ENCODE results near the gene NDUFB5. TPM values are rescaled to one million over a fixed set of nuclear protein-coding genes. Genes with fewer than 3 reads are reported as not detected.
"Not testable (repeated sequence)": the region's sequence is repeated elsewhere in the genome, so short reads cannot be mapped to it uniquely, and the experiment has no call there.

Gene NDUFB5
- total RNA-seq, 4 donors from 2014 or later = 111 to 149 (median 122) TPM

GRCh38 chr3:179624451-179624850 is 19.9 kb downstream of the NDUFB5 start:
- no peaks in the 10 kb centered on the region for H3K27me3 ChIP-seq
- WGBS, 2 donors = 76 to 81% methylated on average over 3 of the region's 3 CpGs
- H3K4me1 ChIP-seq = no peaks in the 10 kb centered on the region
- H3K9me3 ChIP-seq = no peaks in the 10 kb centered on the region
- intact Hi-C loops (cut with DNase I) = no loop called here
- TF ChIP-seq, protein P1, sequence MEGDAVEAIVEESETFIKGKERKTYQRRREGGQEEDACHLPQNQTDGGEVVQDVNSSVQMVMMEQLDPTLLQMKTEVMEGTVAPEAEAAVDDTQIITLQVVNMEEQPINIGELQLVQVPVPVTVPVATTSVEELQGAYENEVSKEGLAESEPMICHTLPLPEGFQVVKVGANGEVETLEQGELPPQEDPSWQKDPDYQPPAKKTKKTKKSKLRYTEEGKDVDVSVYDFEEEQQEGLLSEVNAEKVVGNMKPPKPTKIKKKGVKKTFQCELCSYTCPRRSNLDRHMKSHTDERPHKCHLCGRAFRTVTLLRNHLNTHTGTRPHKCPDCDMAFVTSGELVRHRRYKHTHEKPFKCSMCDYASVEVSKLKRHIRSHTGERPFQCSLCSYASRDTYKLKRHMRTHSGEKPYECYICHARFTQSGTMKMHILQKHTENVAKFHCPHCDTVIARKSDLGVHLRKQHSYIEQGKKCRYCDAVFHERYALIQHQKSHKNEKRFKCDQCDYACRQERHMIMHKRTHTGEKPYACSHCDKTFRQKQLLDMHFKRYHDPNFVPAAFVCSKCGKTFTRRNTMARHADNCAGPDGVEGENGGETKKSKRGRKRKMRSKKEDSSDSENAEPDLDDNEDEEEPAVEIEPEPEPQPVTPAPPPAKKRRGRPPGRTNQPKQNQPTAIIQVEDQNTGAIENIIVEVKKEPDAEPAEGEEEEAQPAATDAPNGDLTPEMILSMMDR (IDR thresholded peaks at IDR 0.05) = no peak
- no peak for TF ChIP-seq POLR2A (IDR thresholded peaks at IDR 0.05)
- no peak for DNase-seq
- H3K27ac ChIP-seq = no peak overlapping the region
- H3K36me3 ChIP-seq = peaks cover 24 to 36% of the 10 kb centered on the region in 2 donors
- no peak overlapping the region for H3K4me3 ChIP-seq (replicated peaks in 1 of 3)

DNA sequence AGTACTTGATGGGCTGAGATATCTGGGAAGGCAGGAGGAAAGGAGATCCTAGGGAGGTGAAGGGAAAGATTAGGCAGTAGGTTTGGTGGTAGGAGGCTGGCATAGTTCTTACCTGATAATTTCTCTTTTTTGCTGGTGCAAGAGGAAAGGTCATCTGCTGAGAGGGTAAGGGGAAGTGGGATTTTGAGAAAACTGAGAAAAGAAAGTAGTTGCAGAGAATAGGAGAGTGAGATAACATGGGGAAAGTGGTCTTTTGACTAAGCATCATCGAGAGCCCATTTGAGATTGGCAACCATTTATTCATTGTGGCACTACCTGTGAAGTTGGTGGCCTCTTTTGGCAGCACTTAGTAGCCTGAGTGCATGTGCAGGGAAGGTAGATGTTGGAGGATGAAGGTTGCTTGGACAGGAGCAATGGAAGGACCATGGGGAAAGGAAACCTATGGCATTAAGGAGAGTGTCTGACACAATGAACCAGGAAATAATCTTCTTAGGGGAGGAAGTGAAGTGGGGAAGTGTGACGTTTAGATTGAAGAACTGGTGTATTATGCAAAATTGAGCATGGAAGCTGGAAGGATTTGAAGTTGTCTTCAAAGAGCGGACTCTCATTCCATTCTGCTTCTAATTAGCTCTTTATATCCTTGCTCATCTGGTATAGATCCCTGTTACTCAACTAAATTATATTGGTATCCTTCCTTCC is 26.3 kb downstream of the NDUFB5 start:
- intact Hi-C loops (cut with DNase I) = no loop called here
- no peaks in the 10 kb centered on the region for H3K4me1 ChIP-seq
- no peak overlapping the region for H3K27ac ChIP-seq
- TF ChIP-seq, protein P1 (IDR thresholded peaks at IDR 0.05) = no peak
- no peak for TF ChIP-seq POLR2A (IDR thresholded peaks at IDR 0.05)
- no peak for DNase-seq
- no peak overlapping the region for H3K4me3 ChIP-seq (replicated peaks in 1 of 3)
- H3K36me3 ChIP-seq = no peaks in the 10 kb centered on the region
- H3K27me3 ChIP-seq = no peaks in the 10 kb centered on the region
- no peaks in the 10 kb centered on the region for H3K9me3 ChIP-seq
- WGBS, 2 donors = 86 to 87% methylated on average over 3 of the region's 3 CpGs

GRCh38 chr3:179640469-179640868 is 35.9 kb downstream of the NDUFB5 start:
- no peaks in the 10 kb centered on the region for H3K9me3 ChIP-seq
- H3K4me3 ChIP-seq (replicated peaks in 1 of 3) = no peak overlapping the region
- H3K27me3 ChIP-seq = no peaks in the 10 kb centered on the region
- DNase-seq = no peak
- 96 to 98% methylated on average over 1 of the region's 1 CpG for WGBS, 2 donors
- no peaks in the 10 kb centered on the region for H3K36me3 ChIP-seq
- TF ChIP-seq POLR2A (IDR thresholded peaks at IDR 0.05) = no peak
- TF ChIP-seq, protein P1 (IDR thresholded peaks at IDR 0.05) = no peak
- intact Hi-C loops (cut with DNase I) = no loop called here
- H3K27ac ChIP-seq = no peak overlapping the region
- peaks cover 0 to 11% of the 10 kb centered on the region in 2 donors for H3K4me1 ChIP-seq

DNA sequence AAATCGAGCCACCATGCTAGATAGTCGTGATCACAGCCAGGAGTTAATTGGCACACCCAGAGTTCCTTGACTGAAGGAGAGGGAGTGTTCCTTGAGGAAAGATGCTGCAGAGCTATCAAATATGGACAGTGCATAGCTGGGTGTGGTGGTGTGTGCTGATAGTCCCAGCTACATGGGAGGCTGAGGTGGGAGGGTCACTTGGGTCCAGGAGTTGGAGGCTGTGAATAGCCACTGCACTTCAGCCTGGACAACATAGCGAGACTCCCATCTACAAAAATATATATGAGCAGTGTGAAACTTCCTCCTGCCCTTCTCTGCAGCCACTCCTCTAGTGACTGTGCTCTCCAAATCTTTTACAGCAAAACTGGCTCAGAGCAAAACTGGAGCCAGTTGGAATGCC is 38.3 kb downstream of the NDUFB5 start:
- H3K9me3 ChIP-seq = no peaks in the 10 kb centered on the region
- no peak overlapping the region for H3K4me3 ChIP-seq (replicated peaks in 1 of 3)
- no peak for DNase-seq
- 94 to 96% methylated on average over 2 to 3 of the region's 3 CpGs for WGBS, 2 donors
- H3K36me3 ChIP-seq = no peaks in the 10 kb centered on the region
- no peaks in the 10 kb centered on the region for H3K27me3 ChIP-seq
- no peak overlapping the region for H3K27ac ChIP-seq
- peaks cover 0 to 11% of the 10 kb centered on the region in 2 donors for H3K4me1 ChIP-seq
- intact Hi-C loops (cut with DNase I) = no loop called here
- TF ChIP-seq, protein P1 (IDR thresholded peaks at IDR 0.05) = no peak
- TF ChIP-seq POLR2A (IDR thresholded peaks at IDR 0.05) = no peak

- intact Hi-C loops (cut with DNase I); H3K9me3 ChIP-seq; H3K27me3 ChIP-seq; DNase-seq; H3K36me3 ChIP-seq; H3K4me3 ChIP-seq (replicated peaks in 1 of 3): not testable (repeated sequence)
- peak overlapping the region; percentile 75 to 91 (median 84) for H3K27ac ChIP-seq
- H3K4me1 ChIP-seq = peaks cover 0 to 11% of the 10 kb centered on the region in 2 donors
- 89 to 93% methylated on average over 8 of the region's 8 CpGs for WGBS, 2 donors
Observed at GRCh38 chr3:179643837-179644236, 39.2 kb downstream of the NDUFB5 start.

Data from thyroid gland (tissue), 4 donors.